NT2/D1 (cell line): ENCODE measurements around the gene OR51B5.
"Not testable (repeated sequence)": the region's sequence is repeated elsewhere in the genome, so short reads cannot be mapped to it uniquely, and the experiment has no call there.

Experiments used
- SUZ12 ChIP-seq: IDR thresholded peaks from 2 replicates; pipeline ENCODE4 v1.6.1; 2011; ENCODE audit not compliant: insufficient read length, insufficient read depth; ENCODE audit errors: extremely low read depth
- YY1 ChIP-seq: IDR thresholded peaks from 2 replicates; pipeline ENCODE4 v1.6.1; 2011; ENCODE audit not compliant: insufficient read length, insufficient read depth

DNA sequence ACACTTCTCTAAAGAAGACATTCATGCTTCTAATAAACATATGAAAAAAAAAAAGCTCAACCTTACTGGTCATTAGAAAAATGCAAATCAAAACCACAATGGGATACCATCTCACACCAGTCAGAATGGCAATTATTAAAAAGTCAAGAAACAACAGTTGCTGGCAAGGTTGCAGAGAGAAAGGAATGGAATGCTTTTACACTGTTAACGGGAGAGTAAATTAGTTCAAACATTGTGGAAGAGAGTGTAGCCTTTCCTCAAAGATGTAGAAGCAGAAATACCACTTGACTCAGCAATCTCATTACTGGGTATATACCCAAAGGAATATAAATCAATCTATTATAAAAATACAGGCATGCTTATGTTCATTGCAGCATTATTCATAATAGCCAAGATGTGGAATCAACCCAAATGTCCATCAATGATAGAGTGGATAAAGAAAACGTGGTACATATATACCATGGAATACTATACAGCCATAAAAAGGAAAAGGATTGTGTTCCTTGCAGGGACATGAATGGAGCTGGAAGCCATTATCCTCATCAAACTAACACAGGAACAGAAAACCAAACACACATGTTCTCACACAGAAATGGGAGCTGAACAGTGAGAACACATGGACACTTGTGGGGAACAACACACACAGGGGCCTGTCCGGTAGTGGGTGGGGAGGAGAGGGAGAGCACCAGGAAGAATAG is 29.8 kb downstream of the OR51B5 start:
- TF ChIP-seq YY1, SUZ12: not testable (repeated sequence)
